GM12874 (cell line): Measurements from ENCODE around the gene TUBA8.

Experiments
- TF ChIP-seq, protein P1 (sequence below): IDR thresholded peaks from 2 replicates; pipeline ENCODE4 v1.5.1; 2011; ENCODE audit warnings: low read depth, mild to moderate bottlenecking, control low read depth, low read length, moderate library complexity; ENCODE audit not compliant: insufficient read depth

The TUBA8 gene

GRCh38 chr22:18136563-18137320, 26.1 kb downstream of the TUBA8 start:
- TF ChIP-seq, protein P1, sequence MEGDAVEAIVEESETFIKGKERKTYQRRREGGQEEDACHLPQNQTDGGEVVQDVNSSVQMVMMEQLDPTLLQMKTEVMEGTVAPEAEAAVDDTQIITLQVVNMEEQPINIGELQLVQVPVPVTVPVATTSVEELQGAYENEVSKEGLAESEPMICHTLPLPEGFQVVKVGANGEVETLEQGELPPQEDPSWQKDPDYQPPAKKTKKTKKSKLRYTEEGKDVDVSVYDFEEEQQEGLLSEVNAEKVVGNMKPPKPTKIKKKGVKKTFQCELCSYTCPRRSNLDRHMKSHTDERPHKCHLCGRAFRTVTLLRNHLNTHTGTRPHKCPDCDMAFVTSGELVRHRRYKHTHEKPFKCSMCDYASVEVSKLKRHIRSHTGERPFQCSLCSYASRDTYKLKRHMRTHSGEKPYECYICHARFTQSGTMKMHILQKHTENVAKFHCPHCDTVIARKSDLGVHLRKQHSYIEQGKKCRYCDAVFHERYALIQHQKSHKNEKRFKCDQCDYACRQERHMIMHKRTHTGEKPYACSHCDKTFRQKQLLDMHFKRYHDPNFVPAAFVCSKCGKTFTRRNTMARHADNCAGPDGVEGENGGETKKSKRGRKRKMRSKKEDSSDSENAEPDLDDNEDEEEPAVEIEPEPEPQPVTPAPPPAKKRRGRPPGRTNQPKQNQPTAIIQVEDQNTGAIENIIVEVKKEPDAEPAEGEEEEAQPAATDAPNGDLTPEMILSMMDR: no peak

DNA sequence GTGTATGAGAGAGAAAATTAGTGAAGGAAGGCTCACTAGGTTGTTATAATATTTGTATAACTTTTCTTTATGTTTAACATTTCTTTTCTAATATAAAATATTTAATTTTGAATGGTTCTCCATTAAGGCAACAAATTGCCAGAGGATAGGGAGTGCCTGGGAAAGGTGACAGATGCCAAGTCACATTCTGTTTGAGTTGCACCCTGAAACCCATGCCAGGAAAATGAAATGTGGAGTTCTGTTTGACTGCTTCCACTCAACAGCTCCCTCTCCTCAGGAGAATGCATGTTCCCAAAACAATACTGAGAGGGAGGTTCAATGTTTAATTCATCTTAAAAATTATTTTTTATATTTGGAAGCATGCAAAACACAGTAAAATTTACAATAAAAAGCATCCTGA, 33.5 kb downstream of the TUBA8 start:
- TF ChIP-seq, protein P1: no peak

GRCh38 chr22:18145676-18146388, 35.2 kb downstream of the TUBA8 start:
- TF ChIP-seq, protein P1: no peak

- TF ChIP-seq, protein P1: no peak
Measured at GRCh38 chr22:18146389-18146753, 35.8 kb downstream of the TUBA8 start.

- TF ChIP-seq, protein P1: no peak
Measured at GRCh38 chr22:18147791-18148190, 37.2 kb downstream of the TUBA8 start.

GRCh38 chr22:18148293-18148965, 37.8 kb downstream of the TUBA8 start:
- TF ChIP-seq, protein P1: no peak

DNA sequence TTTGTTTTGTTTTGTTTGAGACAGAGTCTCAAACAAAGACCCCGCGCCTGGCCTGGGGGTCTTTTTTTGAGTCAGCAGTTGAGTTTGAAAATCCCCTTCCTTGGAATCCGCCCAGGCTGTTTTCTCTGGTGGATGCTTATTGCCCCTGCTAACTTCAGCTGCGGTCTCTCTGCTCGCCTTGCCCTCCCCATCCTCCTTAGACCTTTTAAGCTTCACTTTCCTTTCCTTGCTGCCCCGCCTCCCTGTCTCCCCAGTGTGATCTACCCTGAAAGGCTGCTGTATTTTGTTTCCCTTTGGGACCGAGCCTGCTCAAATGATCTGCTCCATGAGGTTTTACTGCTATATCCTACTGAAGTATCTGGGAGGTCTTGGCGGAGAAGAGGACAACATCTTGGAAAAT, 41.9 kb downstream of the TUBA8 start:
- TF ChIP-seq, protein P1: no peak
